NCI-H1048 (cell line): Measurements from ENCODE around the gene TAF1C.
"Not testable (repeated sequence)": the region's sequence is repeated elsewhere in the genome, so short reads cannot be mapped to it uniquely, and the experiment has no call there.

Experiments
- DNase-seq: peaks from one replicate; lab custom pipeline; 2025; lab: John Stamatoyannopoulos, UW

TAF1C gene

GRCh38 chr16:84212154-84212553, 25.3 kb upstream of the TAF1C start:
- DNase-seq = no peak

- no peak for DNase-seq
Observed at GRCh38 chr16:84209989-84210388, 23.1 kb upstream of the TAF1C start.

- DNase-seq = no peak
Observed at GRCh38 chr16:84207879-84208278, 21.0 kb upstream of the TAF1C start.

- DNase-seq = no peak
Observed at GRCh38 chr16:84207251-84207650, 20.4 kb upstream of the TAF1C start.

GRCh38 chr16:84205976-84206691, 19.3 kb upstream of the TAF1C start:
- no peak for DNase-seq

GRCh38 chr16:84205123-84205522, 18.3 kb upstream of the TAF1C start:
- not testable (repeated sequence) for DNase-seq

GRCh38 chr16:84204551-84204950, 17.7 kb upstream of the TAF1C start:
- DNase-seq = not testable (repeated sequence)

GRCh38 chr16:84199861-84200260, 13.0 kb upstream of the TAF1C start:
- no peak for DNase-seq

GRCh38 chr16:84199097-84199496, 12.2 kb upstream of the TAF1C start:
- no peak for DNase-seq

GRCh38 chr16:84198401-84198800, 11.5 kb upstream of the TAF1C start:
- DNase-seq = no peak

- DNase-seq = no peak
Observed at GRCh38 chr16:84197466-84198128, 10.7 kb upstream of the TAF1C start.

GRCh38 chr16:84196727-84197394, 10.0 kb upstream of the TAF1C start:
- DNase-seq = no peak

- no peak for DNase-seq
Observed at GRCh38 chr16:84196101-84196500, 9.2 kb upstream of the TAF1C start.

- DNase-seq = no peak
Observed at GRCh38 chr16:84195201-84196093, 8.6 kb upstream of the TAF1C start.

GRCh38 chr16:84194470-84195200, 7.8 kb upstream of the TAF1C start:
- DNase-seq = no peak

- no peak for DNase-seq
Observed at GRCh38 chr16:84194018-84194417, 7.2 kb upstream of the TAF1C start.

GRCh38 chr16:84193480-84193879, 6.6 kb upstream of the TAF1C start:
- DNase-seq = no peak

GRCh38 chr16:84191466-84191865, 4.6 kb upstream of the TAF1C start:
- no peak for DNase-seq

GRCh38 chr16:84190731-84191388, 4.0 kb upstream of the TAF1C start, which contains the start of gene ADAD2:
ADAD2 (plus strand) TSS chr16:84191157; CDS start chr16:84191231, 74 bp downstream.
- DNase-seq = no peak

GRCh38 chr16:84184775-84185174, 2.1 kb downstream of the TAF1C start:
- DNase-seq = no peak
